HepG2 (cell line): ENCODE data around the gene SRP68. TPM values are rescaled to one million over a fixed set of nuclear protein-coding genes. Genes with fewer than 3 reads are reported as not detected.

Source experiments
- ARNT2 ChIP-seq: sonication (generic); formaldehyde crosslinking; IDR thresholded peaks from 2 replicates; pipeline ENCODE4 v1.8.0; 2022; ENCODE audit warnings: mild to moderate bottlenecking, low read depth, missing genetic modification reagents, moderate library complexity
- ATF7 ChIP-seq, 2 experiments: fragments of 450-650 bp in 1 of 2; sonication (generic) in 1 of 2; formaldehyde crosslinking in 1 of 2; IDR thresholded peaks; 2 replicates each; pipeline versions ENCODE4 v1.4.0 to v1.6.1; 2016 to 2020; ENCODE audit warnings: antibody characterized with exemption in 1 of 2, mild to moderate bottlenecking in 1 of 2, missing genetic modification reagents in 1 of 2
- HNRNPL ChIP-seq: fragments of 200-400 bp; formaldehyde crosslinking; IDR thresholded peaks from 2 replicates; pipeline ENCODE4 v1.6.1; 2017; ENCODE audit warnings: mild to moderate bottlenecking, low read depth, low read length
- MAFF ChIP-seq: IDR thresholded peaks from 2 replicates; pipeline ENCODE4 v1.6.1; 2011; ENCODE audit warnings: low read depth, low read length, improper control_type of control experiment
- MIER3 ChIP-seq: IDR thresholded peaks from 2 replicates; pipeline ENCODE4 v1.6.1; 2016; ENCODE audit warnings: missing compliant biosample characterization, borderline replicate concordance
- NCOA1 ChIP-seq: sonication (generic); formaldehyde crosslinking; IDR thresholded peaks from 2 replicates; pipeline ENCODE4 v1.9.0; 2021; ENCODE audit warnings: missing genetic modification reagents
- NFKBIZ ChIP-seq: IDR thresholded peaks from 2 replicates; pipeline ENCODE4 v1.6.1; 2018; ENCODE audit warnings: missing genetic modification reagents, missing compliant biosample characterization
- PHF5A ChIP-seq: IDR thresholded peaks from one replicate; pipeline ENCODE4 v1.6.1; 2018; ENCODE audit warnings: low read depth, missing genetic modification reagents; ENCODE audit not compliant: unreplicated experiment
- ZFY ChIP-seq: sonication (generic); formaldehyde crosslinking; IDR thresholded peaks from 2 replicates; pipeline ENCODE4 v1.4.0; 2020; ENCODE audit warnings: missing genetic modification reagents
- ZMYM4 ChIP-seq: sonication (generic); formaldehyde crosslinking; IDR thresholded peaks from 2 replicates; pipeline ENCODE4 v1.8.1; 2023; ENCODE audit warnings: mild to moderate bottlenecking, missing genetic modification reagents
- ZNF44 ChIP-seq: sonication (generic); formaldehyde crosslinking; IDR thresholded peaks from 2 replicates; pipeline ENCODE4 v1.5.1; 2020; ENCODE audit warnings: mild to moderate bottlenecking, missing genetic modification reagents
- ZSCAN21 ChIP-seq: sonication (generic); formaldehyde crosslinking; IDR thresholded peaks from 2 replicates; pipeline ENCODE4 v1.8.0; 2022; ENCODE audit warnings: mild to moderate bottlenecking, missing genetic modification reagents, moderate library complexity, borderline replicate concordance
- ZSCAN22 ChIP-seq: sonication (generic); formaldehyde crosslinking; IDR thresholded peaks from 2 replicates; pipeline ENCODE4 v1.4.0; 2020; ENCODE audit warnings: mild to moderate bottlenecking, missing genetic modification reagents
- polyA plus RNA-seq, 8 experiments: library from polyadenylated mRNA; depleted of rRNA in 3 of 8; stranded (reverse) in 7 of 8; unstranded in 1 of 8; fragments of >200 nt; fragmentation: Illumina TruSeq in 4 of 8; extraction: Trizol in 4 of 8; gene quantifications; 2 replicates each; pipeline versions ENCODE4 v1.2.1 to v1.2.3, GENCODE V29; 2011 to 2016; ENCODE audit warnings: low read depth in 4 of 8, missing spikeins in 1 of 8, mixed read lengths in 1 of 8; ENCODE audit not compliant: insufficient read depth in 1 of 8
- total RNA-seq, 5 experiments: library from RNA; depleted of rRNA; stranded (reverse); fragments of >200 nt; fragmentation: Illumina TruSeq; extraction: Trizol; gene quantifications; 2 replicates each; pipeline ENCODE4 v1.2.3, GENCODE V29; 2016; ENCODE audit warnings: low read depth in 1 of 5
- TF ChIP-seq, protein P1 (sequence below): sonication (generic); formaldehyde crosslinking; IDR thresholded peaks from 2 replicates; pipeline ENCODE4 v1.4.0; 2020; ENCODE audit warnings: missing genetic modification reagents, mild to moderate bottlenecking, borderline replicate concordance
- TF ChIP-seq, protein P2 (sequence below): sonication (generic); formaldehyde crosslinking; IDR thresholded peaks from 2 replicates; pipeline ENCODE4 v1.4.0; 2020; ENCODE audit warnings: mild to moderate bottlenecking, missing genetic modification reagents
- TF ChIP-seq, protein P3 (sequence below): sonication (generic); formaldehyde crosslinking; IDR thresholded peaks from 2 replicates; pipeline ENCODE4 v1.4.0; 2020; ENCODE audit warnings: mild to moderate bottlenecking, missing genetic modification reagents
- TF ChIP-seq, protein P4 (sequence below): sonication (generic); formaldehyde crosslinking; conservative IDR thresholded peaks from 2 replicates; pipeline ENCODE4 v1.4.0; 2020; ENCODE audit warnings: missing genetic modification reagents
- TF ChIP-seq, protein P5 (sequence below): sonication (generic); formaldehyde crosslinking; IDR thresholded peaks from 2 replicates; pipeline ENCODE4 v1.8.1; 2023; ENCODE audit warnings: mild to moderate bottlenecking, missing genetic modification reagents

Gene SRP68
- total and polyA plus RNA-seq, 2 of the 13 experiments (the other 11 are each of a cell fraction or from before 2014, with no cell fraction given) = 39.8 to 74.3 TPM

DNA sequence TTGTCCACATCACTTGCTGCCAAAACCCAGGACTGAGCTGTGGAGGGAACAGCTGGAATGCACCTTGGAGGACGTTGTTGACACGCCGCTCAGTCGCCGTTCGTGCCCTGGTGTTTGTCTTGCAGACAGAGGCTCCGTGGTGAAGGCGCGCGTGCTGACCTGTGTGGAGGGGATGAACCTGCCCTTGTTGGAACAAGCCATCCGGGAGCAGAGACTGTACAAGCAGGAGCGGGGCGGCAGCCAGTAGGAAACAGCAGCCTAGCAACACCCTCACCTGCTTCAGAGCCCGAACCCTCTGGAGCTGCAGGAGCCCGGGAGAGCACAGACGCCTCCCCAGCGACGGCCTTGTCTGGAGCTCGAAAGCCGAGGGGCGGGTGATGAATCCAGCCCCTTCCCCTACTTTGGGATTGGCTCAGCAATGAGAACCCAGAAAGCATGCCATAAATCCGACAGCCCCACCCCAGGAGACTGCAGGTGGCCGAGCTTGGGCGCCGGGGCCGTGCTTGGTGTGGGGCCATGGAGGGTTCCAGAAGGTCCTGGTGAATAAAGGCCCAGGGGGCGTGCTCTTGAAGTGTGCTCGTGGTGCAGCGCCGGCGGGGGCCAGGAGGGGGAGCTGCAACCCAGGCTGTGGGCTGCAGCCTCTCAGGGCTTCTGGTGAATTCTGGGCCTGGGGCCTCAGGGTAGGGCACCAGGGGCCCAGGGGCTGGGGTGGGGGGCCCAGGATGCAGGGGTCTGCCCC, 72.1 kb downstream of the SRP68 start (continued):
- TF ChIP-seq, protein P1, sequence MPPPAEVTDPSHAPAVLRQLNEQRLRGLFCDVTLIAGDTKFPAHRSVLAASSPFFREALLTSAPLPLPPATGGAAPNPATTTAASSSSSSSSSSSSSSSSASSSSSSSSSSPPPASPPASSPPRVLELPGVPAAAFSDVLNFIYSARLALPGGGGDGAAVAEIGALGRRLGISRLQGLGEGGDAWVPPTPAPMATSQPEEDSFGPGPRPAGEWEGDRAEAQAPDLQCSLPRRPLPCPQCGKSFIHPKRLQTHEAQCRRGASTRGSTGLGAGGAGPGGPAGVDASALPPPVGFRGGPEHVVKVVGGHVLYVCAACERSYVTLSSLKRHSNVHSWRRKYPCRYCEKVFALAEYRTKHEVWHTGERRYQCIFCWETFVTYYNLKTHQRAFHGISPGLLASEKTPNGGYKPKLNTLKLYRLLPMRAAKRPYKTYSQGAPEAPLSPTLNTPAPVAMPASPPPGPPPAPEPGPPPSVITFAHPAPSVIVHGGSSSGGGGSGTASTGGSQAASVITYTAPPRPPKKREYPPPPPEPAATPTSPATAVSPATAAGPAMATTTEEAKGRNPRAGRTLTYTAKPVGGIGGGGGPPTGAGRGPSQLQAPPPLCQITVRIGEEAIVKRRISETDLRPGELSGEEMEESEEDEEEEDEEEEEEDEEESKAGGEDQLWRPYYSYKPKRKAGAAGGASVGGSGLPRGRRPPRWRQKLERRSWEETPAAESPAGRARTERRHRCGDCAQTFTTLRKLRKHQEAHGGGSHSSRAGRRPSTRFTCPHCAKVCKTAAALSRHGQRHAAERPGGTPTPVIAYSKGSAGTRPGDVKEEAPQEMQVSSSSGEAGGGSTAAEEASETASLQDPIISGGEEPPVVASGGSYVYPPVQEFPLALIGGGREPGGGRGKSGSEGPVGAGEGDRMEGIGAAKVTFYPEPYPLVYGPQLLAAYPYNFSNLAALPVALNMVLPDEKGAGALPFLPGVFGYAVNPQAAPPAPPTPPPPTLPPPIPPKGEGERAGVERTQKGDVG = peak; percentile 89; the same call in 1 of the 2 replicates
- no peak for TF ChIP-seq NFKBIZ (CRISPR knock-in tag)
- peak; percentile 14 for TF ChIP-seq PHF5A (CRISPR knock-in tag)
- TF ChIP-seq, protein P2, sequence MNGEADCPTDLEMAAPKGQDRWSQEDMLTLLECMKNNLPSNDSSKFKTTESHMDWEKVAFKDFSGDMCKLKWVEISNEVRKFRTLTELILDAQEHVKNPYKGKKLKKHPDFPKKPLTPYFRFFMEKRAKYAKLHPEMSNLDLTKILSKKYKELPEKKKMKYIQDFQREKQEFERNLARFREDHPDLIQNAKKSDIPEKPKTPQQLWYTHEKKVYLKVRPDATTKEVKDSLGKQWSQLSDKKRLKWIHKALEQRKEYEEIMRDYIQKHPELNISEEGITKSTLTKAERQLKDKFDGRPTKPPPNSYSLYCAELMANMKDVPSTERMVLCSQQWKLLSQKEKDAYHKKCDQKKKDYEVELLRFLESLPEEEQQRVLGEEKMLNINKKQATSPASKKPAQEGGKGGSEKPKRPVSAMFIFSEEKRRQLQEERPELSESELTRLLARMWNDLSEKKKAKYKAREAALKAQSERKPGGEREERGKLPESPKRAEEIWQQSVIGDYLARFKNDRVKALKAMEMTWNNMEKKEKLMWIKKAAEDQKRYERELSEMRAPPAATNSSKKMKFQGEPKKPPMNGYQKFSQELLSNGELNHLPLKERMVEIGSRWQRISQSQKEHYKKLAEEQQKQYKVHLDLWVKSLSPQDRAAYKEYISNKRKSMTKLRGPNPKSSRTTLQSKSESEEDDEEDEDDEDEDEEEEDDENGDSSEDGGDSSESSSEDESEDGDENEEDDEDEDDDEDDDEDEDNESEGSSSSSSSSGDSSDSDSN (CRISPR knock-in tag) = peak; percentile 43; the same call in 1 of the 2 replicates
- TF ChIP-seq HNRNPL = 0 out of 2 replicates have a peak, but pooled peaks have one; percentile 40
- peak; percentile 39 for TF ChIP-seq ZMYM4 (CRISPR knock-in tag)
- TF ChIP-seq, protein P3, sequence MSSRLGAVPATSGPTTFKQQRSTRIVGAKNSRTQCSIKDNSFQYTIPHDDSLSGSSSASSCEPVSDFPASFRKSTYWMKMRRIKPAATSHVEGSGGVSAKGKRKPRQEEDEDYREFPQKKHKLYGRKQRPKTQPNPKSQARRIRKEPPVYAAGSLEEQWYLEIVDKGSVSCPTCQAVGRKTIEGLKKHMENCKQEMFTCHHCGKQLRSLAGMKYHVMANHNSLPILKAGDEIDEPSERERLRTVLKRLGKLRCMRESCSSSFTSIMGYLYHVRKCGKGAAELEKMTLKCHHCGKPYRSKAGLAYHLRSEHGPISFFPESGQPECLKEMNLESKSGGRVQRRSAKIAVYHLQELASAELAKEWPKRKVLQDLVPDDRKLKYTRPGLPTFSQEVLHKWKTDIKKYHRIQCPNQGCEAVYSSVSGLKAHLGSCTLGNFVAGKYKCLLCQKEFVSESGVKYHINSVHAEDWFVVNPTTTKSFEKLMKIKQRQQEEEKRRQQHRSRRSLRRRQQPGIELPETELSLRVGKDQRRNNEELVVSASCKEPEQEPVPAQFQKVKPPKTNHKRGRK (CRISPR knock-in tag) = no peak
- peak; percentile 58; the same call in 1 of the 2 replicates for TF ChIP-seq ZNF44 (CRISPR knock-in tag)
- TF ChIP-seq MAFF = no peak
- TF ChIP-seq, protein P4, sequence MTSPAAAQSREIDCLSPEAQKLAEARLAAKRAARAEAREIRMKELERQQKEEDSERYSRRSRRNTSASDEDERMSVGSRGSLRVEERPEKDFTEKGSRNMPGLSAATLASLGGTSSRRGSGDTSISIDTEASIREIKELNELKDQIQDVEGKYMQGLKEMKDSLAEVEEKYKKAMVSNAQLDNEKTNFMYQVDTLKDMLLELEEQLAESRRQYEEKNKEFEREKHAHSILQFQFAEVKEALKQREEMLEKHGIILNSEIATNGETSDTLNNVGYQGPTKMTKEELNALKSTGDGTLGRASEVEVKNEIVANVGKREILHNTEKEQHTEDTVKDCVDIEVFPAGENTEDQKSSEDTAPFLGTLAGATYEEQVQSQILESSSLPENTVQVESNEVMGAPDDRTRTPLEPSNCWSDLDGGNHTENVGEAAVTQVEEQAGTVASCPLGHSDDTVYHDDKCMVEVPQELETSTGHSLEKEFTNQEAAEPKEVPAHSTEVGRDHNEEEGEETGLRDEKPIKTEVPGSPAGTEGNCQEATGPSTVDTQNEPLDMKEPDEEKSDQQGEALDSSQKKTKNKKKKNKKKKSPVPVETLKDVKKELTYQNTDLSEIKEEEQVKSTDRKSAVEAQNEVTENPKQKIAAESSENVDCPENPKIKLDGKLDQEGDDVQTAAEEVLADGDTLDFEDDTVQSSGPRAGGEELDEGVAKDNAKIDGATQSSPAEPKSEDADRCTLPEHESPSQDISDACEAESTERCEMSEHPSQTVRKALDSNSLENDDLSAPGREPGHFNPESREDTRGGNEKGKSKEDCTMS (CRISPR knock-in tag) = no peak
- TF ChIP-seq ZSCAN22 (CRISPR knock-in tag) = no peak
- TF ChIP-seq ARNT2 = peak; percentile 41; the same call in 1 of the 2 replicates
- no peak for TF ChIP-seq ATF7 (IDR thresholded peaks at IDR 0.05)
- TF ChIP-seq ATF7 (CRISPR knock-in tag; IDR thresholded peaks at IDR 0.05) = no peak
- 0 out of 2 replicates have a peak, but pooled peaks have one; percentile 57 for TF ChIP-seq ZFY
- no peak for TF ChIP-seq NCOA1 (CRISPR knock-in tag)
- TF ChIP-seq, protein P5, sequence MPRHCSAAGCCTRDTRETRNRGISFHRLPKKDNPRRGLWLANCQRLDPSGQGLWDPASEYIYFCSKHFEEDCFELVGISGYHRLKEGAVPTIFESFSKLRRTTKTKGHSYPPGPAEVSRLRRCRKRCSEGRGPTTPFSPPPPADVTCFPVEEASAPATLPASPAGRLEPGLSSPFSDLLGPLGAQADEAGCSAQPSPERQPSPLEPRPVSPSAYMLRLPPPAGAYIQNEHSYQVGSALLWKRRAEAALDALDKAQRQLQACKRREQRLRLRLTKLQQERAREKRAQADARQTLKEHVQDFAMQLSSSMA (CRISPR knock-in tag) = peak; percentile 71; the same call in 1 of the 2 replicates
- peak; percentile 22; the same call in 1 of the 2 replicates for TF ChIP-seq MIER3 (CRISPR knock-in tag)
- 0 out of 2 replicates have a peak, but pooled peaks have one; percentile 27 for TF ChIP-seq ZSCAN21 (CRISPR knock-in tag)
- TF ChIP-seq, all 625 proteins: peak for 187
